Upper lobe of left lung (tissue), 6 donors: ENCODE data around the gene SMKR1. TPM values are rescaled to one million over a fixed set of nuclear protein-coding genes. Genes with fewer than 3 reads are reported as not detected.

ENCODE experiments used
- ATAC-seq, 2 donors: fragments of 200-7000 bp; cut with Tn5 transposase; one replicate each; pipeline ENCODE4 v1.9.1; 2022; ENCODE audit warnings: mild to moderate bottlenecking in 2 of 2, moderate library complexity in 2 of 2; ENCODE audit not compliant: low FRiP score in 2 of 2
- DNase-seq, 2 donors: peaks; one replicate each; pipeline ENCODE4 v3.0.0-alpha.2; 2019 to 2020
- H3K27ac ChIP-seq, 4 donors: fragments of 200-600 bp; sonication (generic); one replicate each; pipeline ENCODE4 v1.5.1; 2016 to 2019
- H3K27me3 ChIP-seq, 4 donors: fragments of 200-600 bp; sonication (generic); one replicate each; pipeline ENCODE4 v1.5.1; 2017 to 2019
- H3K36me3 ChIP-seq, 4 donors: fragments of 200-600 bp; sonication (generic); one replicate each; pipeline ENCODE4 v1.5.1; 2016 to 2019
- H3K4me1 ChIP-seq, 4 donors: fragments of 200-600 bp; sonication (generic); one replicate each; pipeline ENCODE4 v1.5.1; 2018 to 2019
- H3K4me3 ChIP-seq, 4 donors: fragments of 200-600 bp; sonication (generic); one replicate each; pipeline ENCODE4 v1.5.1; 2017 to 2019; ENCODE audit warnings: mild to moderate bottlenecking in 2 of 4, moderate library complexity in 1 of 4
- H3K9me3 ChIP-seq, 4 donors: fragments of 200-600 bp; sonication (generic); one replicate each; pipeline ENCODE4 v1.5.1; 2018 to 2019
- EP300 ChIP-seq, 4 donors: sonication (generic); formaldehyde crosslinking; IDR thresholded peaks; one replicate each; pipeline ENCODE4 v1.5.1; 2017; ENCODE audit warnings: antibody characterized with exemption in 4 of 4, control low read depth in 2 of 4
- POLR2A ChIP-seq, 4 donors: fragments of 450-650 bp; IDR thresholded peaks; one replicate each; pipeline ENCODE4 v1.5.1; 2016 to 2017; ENCODE audit warnings: antibody characterized with exemption in 4 of 4, mild to moderate bottlenecking in 2 of 4
- POLR2AphosphoS5 ChIP-seq, 2 donors: sonication (generic); formaldehyde crosslinking; IDR thresholded peaks; one replicate each; pipeline ENCODE4 v1.5.1; 2017; ENCODE audit warnings: antibody characterized with exemption in 2 of 2
- WGBS, 2 donors: methylation state at CpG; one replicate each; pipeline ENCODE4 v1.1.5; 2017 to 2018; 5-methylcytosine and 5-hydroxymethylcytosine counted together
- total RNA-seq, 6 donors: library from RNA; depleted of rRNA in 4 of 6; stranded (reverse); fragments of >200 nt in 4 of 6; gene quantifications; one replicate each; pipeline versions ENCODE4 v1.1.0 to v1.2.1, GENCODE V29; 2016 to 2021
- TF ChIP-seq, protein P1 (sequence below), 6 experiments: fragments of 450-650 bp in 4 of 6; fragments of 200-600 bp in 2 of 6; sonication (generic) in 2 of 6; IDR thresholded peaks; one replicate each; pipeline ENCODE4 v1.5.1; 2016 to 2019; ENCODE audit warnings: antibody characterized with exemption in 6 of 6
- donor health status: DM: no; HTN: no; CAD: no; lungs with moderate emphysema.
- donor health status: DM: no; HTN: yes; CAD: no; lungs with severe emphysema.

SMKR1 gene
- total RNA-seq, 6 donors from 2014 or later: 0.76 to 3.2 (median 0.94) TPM; not detected in 2

DNA sequence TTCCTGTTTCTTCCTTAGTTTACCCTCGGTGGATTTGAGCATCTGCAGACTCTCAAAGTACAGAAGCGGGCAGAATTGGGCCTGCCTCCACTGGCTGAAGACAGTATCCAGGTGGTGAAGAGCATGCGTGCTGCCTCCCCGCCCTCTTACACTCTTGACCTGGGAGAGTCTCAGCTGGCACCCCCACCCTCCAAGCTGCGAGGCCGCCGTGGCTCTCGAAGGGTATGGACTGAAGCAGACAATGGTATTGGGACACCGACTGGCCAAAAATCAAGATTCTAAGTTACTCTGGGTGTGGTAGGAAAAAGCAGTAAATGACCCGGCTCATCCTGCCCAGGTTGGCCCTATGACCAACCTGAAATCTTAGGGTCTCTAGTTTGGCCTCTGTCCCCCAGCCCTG, 45.9 kb upstream of the SMKR1 start:
- no peak for TF ChIP-seq POLR2AphosphoS5 (IDR thresholded peaks at IDR 0.05)

DNA sequence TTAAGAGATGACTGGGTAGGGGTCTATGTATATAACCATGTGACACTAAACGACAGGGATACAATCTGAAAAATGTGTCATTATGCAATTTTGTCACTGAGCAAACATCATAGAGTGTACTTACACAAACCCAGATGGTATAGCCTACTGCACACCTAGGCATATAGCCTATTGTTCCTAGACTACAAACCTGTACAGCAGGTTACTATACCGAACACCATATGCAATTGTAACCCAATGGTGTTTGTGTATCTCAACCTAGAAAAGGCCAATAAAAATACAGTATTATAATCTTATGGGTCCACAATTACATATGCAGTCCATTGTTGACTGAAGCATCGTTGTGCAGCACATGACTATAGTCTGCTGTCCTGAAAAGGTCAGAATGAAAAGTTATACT, 45.2 kb upstream of the SMKR1 start:
- Histone ChIP-seq H3K36me3 (no peaks in the 10 kb centered on the region), H3K4me1 (no peaks in the 10 kb centered on the region), H3K9me3 (no peaks in the 10 kb centered on the region), H3K27me3 (no peaks in the 10 kb centered on the region), H3K4me3 (no peak overlapping the region), H3K27ac (no peak overlapping the region)
- ATAC-seq (no peak), DNase-seq (no peak)
- WGBS, 2 donors: 82 to 83% methylated on average over 3 of the region's 3 CpGs
- TF ChIP-seq POLR2A (IDR thresholded peaks at IDR 0.05) (no peak), EP300 (IDR thresholded peaks at IDR 0.05) (no peak), POLR2AphosphoS5 (IDR thresholded peaks at IDR 0.05) (no peak)
- TF ChIP-seq, protein P1, sequence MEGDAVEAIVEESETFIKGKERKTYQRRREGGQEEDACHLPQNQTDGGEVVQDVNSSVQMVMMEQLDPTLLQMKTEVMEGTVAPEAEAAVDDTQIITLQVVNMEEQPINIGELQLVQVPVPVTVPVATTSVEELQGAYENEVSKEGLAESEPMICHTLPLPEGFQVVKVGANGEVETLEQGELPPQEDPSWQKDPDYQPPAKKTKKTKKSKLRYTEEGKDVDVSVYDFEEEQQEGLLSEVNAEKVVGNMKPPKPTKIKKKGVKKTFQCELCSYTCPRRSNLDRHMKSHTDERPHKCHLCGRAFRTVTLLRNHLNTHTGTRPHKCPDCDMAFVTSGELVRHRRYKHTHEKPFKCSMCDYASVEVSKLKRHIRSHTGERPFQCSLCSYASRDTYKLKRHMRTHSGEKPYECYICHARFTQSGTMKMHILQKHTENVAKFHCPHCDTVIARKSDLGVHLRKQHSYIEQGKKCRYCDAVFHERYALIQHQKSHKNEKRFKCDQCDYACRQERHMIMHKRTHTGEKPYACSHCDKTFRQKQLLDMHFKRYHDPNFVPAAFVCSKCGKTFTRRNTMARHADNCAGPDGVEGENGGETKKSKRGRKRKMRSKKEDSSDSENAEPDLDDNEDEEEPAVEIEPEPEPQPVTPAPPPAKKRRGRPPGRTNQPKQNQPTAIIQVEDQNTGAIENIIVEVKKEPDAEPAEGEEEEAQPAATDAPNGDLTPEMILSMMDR (IDR thresholded peaks at IDR 0.05): no peak

More for the DNA sequence above, 45.9 kb upstream of the SMKR1 start:
- no peak overlapping the region for H3K4me3 ChIP-seq
- no peak overlapping the region for H3K27ac ChIP-seq
- 89 to 96% methylated on average over 6 to 10 of the region's 10 CpGs for WGBS, 2 donors
- H3K9me3 ChIP-seq: no peaks in the 10 kb centered on the region
- no peaks in the 10 kb centered on the region for H3K27me3 ChIP-seq
- no peaks in the 10 kb centered on the region for H3K36me3 ChIP-seq
- DNase-seq (peak in 1 of 2 donors; percentile 56), ATAC-seq (no peak)
- H3K4me1 ChIP-seq: no peaks in the 10 kb centered on the region

DNA sequence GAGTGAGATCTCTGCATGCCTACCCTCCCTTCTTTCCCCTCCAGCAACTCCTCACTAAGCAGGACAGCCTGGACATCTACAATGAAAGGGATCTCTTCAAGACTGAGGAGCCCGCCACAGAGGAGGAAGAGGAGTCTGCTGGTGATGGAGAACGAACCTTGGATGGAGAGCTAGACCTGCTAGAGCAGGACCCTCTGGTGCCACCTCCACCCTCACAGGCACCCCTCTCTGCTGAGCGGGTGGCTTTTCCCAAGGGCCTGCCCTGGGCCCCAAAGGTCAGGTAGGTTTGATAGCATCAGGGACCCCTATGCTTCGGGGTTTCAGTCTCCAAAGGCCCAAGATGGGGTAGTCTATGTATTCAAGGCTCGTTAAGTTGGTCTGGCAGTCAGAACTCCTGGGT, 44.2 kb upstream of the SMKR1 start:
- H3K27me3 ChIP-seq: no peaks in the 10 kb centered on the region
- H3K36me3 ChIP-seq: no peaks in the 10 kb centered on the region
- no peak overlapping the region for H3K4me3 ChIP-seq
- peak in 1 of 2 donors; percentile 5 for ATAC-seq
- DNase-seq: no peak
- 94 to 96% methylated on average over 5 of the region's 5 CpGs for WGBS, 2 donors
- no peak overlapping the region for H3K27ac ChIP-seq
- H3K4me1 ChIP-seq: no peaks in the 10 kb centered on the region
- no peaks in the 10 kb centered on the region for H3K9me3 ChIP-seq
- TF ChIP-seq, protein P1 (IDR thresholded peaks at IDR 0.05): no peak
- no peak for TF ChIP-seq EP300 (IDR thresholded peaks at IDR 0.05)
- TF ChIP-seq POLR2A (IDR thresholded peaks at IDR 0.05): no peak
- TF ChIP-seq POLR2AphosphoS5 (IDR thresholded peaks at IDR 0.05): no peak

DNA sequence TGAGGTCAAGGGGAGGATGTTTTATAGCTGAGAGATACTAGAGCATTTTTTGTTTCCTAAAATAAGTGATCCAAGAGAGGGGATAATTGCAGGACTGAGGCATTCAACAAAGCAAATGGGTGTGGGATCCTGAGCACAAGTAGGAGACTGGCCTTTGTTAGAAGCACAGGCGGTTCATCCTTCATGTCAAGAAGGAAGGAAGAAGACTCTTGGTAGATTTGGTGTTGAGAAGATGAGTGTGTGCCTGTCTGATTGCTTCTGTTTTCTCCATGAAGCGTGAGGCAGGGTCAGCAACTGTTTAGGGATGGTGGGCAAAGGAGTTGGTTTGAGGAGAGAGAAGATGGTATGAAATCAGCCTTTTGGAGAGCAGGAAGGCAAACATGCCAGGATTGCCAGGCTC, 40.5 kb upstream of the SMKR1 start:
- no peaks in the 10 kb centered on the region for H3K27me3 ChIP-seq
- no peaks in the 10 kb centered on the region for H3K4me1 ChIP-seq
- H3K36me3 ChIP-seq: no peaks in the 10 kb centered on the region
- no peak overlapping the region for H3K27ac ChIP-seq
- no peaks in the 10 kb centered on the region for H3K9me3 ChIP-seq
- DNase-seq (no peak), ATAC-seq (no peak)
- 92 to 96% methylated on average over 2 of the region's 2 CpGs for whole genome bisulfite sequencing, 2 donors
- no peak overlapping the region for H3K4me3 ChIP-seq
- TF ChIP-seq, protein P1 (IDR thresholded peaks at IDR 0.05): no peak
- TF ChIP-seq POLR2A (IDR thresholded peaks at IDR 0.05): no peak
- TF ChIP-seq POLR2AphosphoS5 (IDR thresholded peaks at IDR 0.05): no peak
- TF ChIP-seq EP300 (IDR thresholded peaks at IDR 0.05): no peak

DNA sequence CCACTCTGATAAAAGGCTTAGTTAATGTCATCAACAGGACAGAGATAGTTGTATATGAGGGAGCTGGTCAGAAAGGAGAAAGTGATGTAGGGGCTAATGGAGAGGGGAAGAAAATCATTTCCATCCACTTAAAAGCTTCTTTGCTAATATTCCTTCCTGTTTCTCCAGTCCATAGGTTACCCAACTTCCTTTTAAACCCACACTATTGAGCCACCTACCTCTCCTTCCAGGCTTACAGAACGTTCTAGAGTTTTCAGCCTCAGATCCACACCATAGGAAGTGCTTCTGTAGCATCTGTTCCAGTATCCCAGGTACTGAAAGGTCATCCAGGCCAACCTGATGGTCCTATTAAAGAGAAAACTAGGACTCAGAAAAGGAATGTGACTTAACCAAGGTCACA, 39.9 kb upstream of the SMKR1 start:
- 59 to 66% methylated on average over 1 of the region's 1 CpG for WGBS, 2 donors
- Histone ChIP-seq H3K4me3 (no peak overlapping the region), H3K27me3 (no peaks in the 10 kb centered on the region), H3K4me1 (no peaks in the 10 kb centered on the region), H3K36me3 (no peaks in the 10 kb centered on the region), H3K9me3 (no peaks in the 10 kb centered on the region), H3K27ac (no peak overlapping the region)
- no peak for DNase-seq
- TF ChIP-seq POLR2A (IDR thresholded peaks at IDR 0.05) (no peak), POLR2AphosphoS5 (IDR thresholded peaks at IDR 0.05) (no peak), EP300 (IDR thresholded peaks at IDR 0.05) (no peak)
- TF ChIP-seq, protein P1 (IDR thresholded peaks at IDR 0.05): no peak
- ATAC-seq: no peak
